Esophagus squamous epithelium (tissue), 5 donors: ENCODE results near the gene RYR3. TPM values are rescaled to one million over a fixed set of nuclear protein-coding genes. Genes with fewer than 3 reads are reported as not detected.

Experiments
- DNase-seq: peaks from one replicate; lab custom pipeline; 2025; lab: John Stamatoyannopoulos, UW
- H3K27ac ChIP-seq, 4 donors: fragments of 200-600 bp; sonication (generic); one replicate each; pipeline ENCODE4 v1.5.1; 2016 to 2019; ENCODE audit warnings: mild to moderate bottlenecking in 1 of 4
- H3K27me3 ChIP-seq, 4 donors: fragments of 200-600 bp; sonication (generic); 1 replicate in 3 of 4; 2 replicates in 1 of 4; pipeline versions ENCODE4 v1.5.1 to v1.6.0; 2017 to 2021; ENCODE audit warnings: antibody characterized with exemption in 1 of 4
- H3K36me3 ChIP-seq, 3 donors: fragments of 200-600 bp; sonication (generic); one replicate each; pipeline ENCODE4 v1.5.1; 2016 to 2019
- H3K4me1 ChIP-seq, 3 donors: fragments of 200-600 bp; sonication (generic); one replicate each; pipeline ENCODE4 v1.5.1; 2017 to 2019
- H3K4me3 ChIP-seq, 4 donors: fragments of 200-600 bp; sonication (generic); 1 replicate in 3 of 4; 2 replicates in 1 of 4; pipeline ENCODE4 v1.5.1; 2016 to 2019; ENCODE audit warnings: mild to moderate bottlenecking in 2 of 4, moderate library complexity in 1 of 4
- H3K9me3 ChIP-seq, 3 donors: fragments of 200-600 bp; sonication (generic); one replicate each; pipeline ENCODE4 v1.5.1; 2016 to 2019
- POLR2A ChIP-seq, 4 donors: fragments of 450-650 bp; IDR thresholded peaks; one replicate each; pipeline ENCODE4 v1.6.1; 2017; ENCODE audit warnings: antibody characterized with exemption in 4 of 4, mild to moderate bottlenecking in 4 of 4, moderate library complexity in 3 of 4
- WGBS, 2 donors: methylation state at CpG; one replicate each; pipeline ENCODE4 v1.1.5; 2018; 5-methylcytosine and 5-hydroxymethylcytosine counted together
- intact Hi-C: fragments of 100-400 bp; cut with DNase I; formaldehyde crosslinking; loops from one replicate; pipeline ENCODE4 v1.15.0; 2022
- total RNA-seq, 4 donors: library from RNA; depleted of rRNA; stranded (reverse); fragments of >200 nt; gene quantifications; one replicate each; pipeline ENCODE4 v1.1.0, GENCODE V29; 2016
- TF ChIP-seq, protein P1 (sequence below), 6 experiments: fragments of 450-650 bp in 4 of 6; fragments of 200-600 bp in 2 of 6; sonication (generic) in 2 of 6; IDR thresholded peaks; one replicate each; pipeline ENCODE4 v1.5.1; 2016 to 2019; ENCODE audit warnings: antibody characterized with exemption in 6 of 6, mild to moderate bottlenecking in 4 of 6, moderate library complexity in 4 of 6
- donor health status: DM: yes; HTN: yes; CAD: no.

Gene RYR3
- total RNA-seq, 4 donors from 2014 or later: 0.15 to 4.2 (median 0.43) TPM

DNA sequence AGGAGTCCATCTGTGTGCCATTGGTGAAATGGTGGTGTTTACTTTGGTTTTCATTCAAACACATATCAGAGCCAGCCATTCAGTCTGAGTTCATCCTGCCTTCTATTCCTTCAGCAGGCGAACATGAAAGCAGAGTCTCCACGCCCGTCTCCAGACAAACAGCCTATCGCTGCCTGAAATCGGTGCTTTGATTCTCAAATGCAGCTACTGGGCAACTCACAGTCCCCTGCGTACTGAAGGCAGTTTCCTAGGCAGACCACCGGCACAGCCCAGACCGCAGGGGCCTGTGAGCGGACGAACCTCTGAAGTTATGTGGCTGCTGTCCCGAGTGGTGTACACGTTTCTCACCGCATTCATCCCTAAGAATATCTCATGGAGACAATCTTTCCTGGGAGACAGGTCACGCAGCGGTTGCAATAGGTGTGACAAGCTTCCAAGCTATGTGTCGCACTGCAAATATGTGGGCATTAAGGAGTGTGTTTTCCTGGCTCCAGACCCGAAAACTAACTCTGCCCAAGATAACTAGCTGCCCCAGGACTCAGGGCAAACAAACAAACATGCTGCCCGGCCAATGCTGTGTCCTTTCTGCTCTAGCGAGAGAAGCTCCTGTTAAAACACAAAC, 16.9 kb upstream of the RYR3 start:
- Histone ChIP-seq H3K4me1 (peaks cover 0 to 17% (median 0%) of the 10 kb centered on the region in 3 donors), H3K9me3 (no peaks in the 10 kb centered on the region), H3K27ac (no peak overlapping the region), H3K4me3 (no peak overlapping the region), H3K27me3 (peaks cover 0 to 7% (median 0%) of the 10 kb centered on the region in 4 donors), H3K36me3 (no peaks in the 10 kb centered on the region)
- 37 to 56% methylated on average over 16 to 18 of the region's 19 CpGs for WGBS, 2 donors
- intact Hi-C loops: loop anchor here (5.0 kb wide), 1 partner anchor 383 kb away; no protein-coding TSS in a partner anchor
- TF ChIP-seq POLR2A (IDR thresholded peaks at IDR 0.05): no peak
- TF ChIP-seq, protein P1, sequence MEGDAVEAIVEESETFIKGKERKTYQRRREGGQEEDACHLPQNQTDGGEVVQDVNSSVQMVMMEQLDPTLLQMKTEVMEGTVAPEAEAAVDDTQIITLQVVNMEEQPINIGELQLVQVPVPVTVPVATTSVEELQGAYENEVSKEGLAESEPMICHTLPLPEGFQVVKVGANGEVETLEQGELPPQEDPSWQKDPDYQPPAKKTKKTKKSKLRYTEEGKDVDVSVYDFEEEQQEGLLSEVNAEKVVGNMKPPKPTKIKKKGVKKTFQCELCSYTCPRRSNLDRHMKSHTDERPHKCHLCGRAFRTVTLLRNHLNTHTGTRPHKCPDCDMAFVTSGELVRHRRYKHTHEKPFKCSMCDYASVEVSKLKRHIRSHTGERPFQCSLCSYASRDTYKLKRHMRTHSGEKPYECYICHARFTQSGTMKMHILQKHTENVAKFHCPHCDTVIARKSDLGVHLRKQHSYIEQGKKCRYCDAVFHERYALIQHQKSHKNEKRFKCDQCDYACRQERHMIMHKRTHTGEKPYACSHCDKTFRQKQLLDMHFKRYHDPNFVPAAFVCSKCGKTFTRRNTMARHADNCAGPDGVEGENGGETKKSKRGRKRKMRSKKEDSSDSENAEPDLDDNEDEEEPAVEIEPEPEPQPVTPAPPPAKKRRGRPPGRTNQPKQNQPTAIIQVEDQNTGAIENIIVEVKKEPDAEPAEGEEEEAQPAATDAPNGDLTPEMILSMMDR (IDR thresholded peaks at IDR 0.05): no peak
- DNase-seq: no peak

DNA sequence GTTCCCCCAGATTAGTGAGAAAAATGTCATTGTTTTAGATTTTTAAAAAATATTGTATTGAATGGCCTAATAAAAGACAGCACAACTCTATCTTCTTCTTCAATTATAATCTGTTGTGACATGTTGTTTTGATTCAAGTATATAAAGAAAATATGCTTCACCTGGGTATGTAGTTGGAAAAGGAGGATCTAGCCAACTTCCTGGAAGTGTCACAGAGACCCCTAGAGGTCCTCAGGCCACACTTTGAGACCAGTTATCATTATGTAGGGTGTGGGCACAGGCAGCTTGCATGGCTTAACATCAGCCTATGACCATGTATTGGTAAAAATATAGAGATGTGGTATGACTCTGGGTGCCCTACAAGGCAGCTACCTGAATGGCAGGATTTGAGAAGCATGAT, 14.7 kb upstream of the RYR3 start:
- H3K27ac ChIP-seq: no peak overlapping the region
- TF ChIP-seq, protein P1 (IDR thresholded peaks at IDR 0.05): no peak
- TF ChIP-seq POLR2A (IDR thresholded peaks at IDR 0.05): no peak
- no peak for DNase-seq
- H3K9me3 ChIP-seq: no peaks in the 10 kb centered on the region
- intact Hi-C loops: no loop called here
- peaks cover 0 to 10% (median 0%) of the 10 kb centered on the region in 4 donors for H3K27me3 ChIP-seq
- H3K36me3 ChIP-seq: no peaks in the 10 kb centered on the region
- peaks cover 0 to 17% (median 0%) of the 10 kb centered on the region in 3 donors for H3K4me1 ChIP-seq
- no peak overlapping the region for H3K4me3 ChIP-seq

DNA sequence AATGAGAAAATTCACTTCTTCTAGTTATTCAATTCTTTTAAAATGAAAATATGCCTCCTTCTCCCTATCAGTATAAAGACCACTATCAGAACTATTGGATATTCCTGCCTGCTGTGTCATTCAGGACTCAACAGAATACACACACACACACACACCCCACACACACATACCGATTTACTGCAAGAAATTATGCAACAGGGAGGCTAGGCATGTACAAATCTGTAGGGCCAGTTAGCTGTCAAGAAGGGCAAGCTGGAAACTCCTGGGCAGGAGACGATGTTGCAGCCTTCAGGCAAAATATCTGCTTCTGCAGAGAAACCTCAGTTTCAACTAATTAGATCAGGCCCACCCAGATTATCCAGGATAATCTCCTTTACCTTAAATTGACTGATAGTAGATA, 13.9 kb upstream of the RYR3 start:
- H3K27ac ChIP-seq: no peak overlapping the region
- TF ChIP-seq POLR2A (IDR thresholded peaks at IDR 0.05): no peak
- TF ChIP-seq, protein P1 (IDR thresholded peaks at IDR 0.05): no peak
- WGBS, 2 donors: 28 to 34% methylated on average over 2 of the region's 2 CpGs

DNA sequence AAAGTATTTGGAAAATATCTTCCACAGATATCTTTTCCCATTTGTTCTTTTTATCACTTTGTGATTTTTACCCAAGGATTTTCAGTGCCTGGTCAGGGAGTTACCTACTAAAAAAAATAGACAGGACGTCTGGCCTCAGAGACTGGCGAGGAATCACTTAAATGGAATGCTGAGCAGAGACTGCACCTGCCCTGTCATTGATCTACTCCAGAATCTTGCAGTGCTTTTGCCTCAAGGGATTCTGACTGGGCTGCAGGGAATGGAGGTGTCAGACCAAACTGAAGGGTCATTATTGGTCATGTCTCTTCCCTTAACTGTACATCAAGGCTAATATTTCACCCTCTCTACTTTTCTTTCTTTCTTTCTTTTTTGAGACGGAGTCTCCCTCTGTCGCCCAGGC, 12.1 kb upstream of the RYR3 start:
- TF ChIP-seq POLR2A (IDR thresholded peaks at IDR 0.05): no peak
- TF ChIP-seq, protein P1 (IDR thresholded peaks at IDR 0.05): no peak
- no peak overlapping the region for H3K4me3 ChIP-seq
- DNase-seq: no peak
- intact Hi-C loops: no loop called here
- H3K36me3 ChIP-seq: no peaks in the 10 kb centered on the region
- peaks cover 0 to 12% (median 0%) of the 10 kb centered on the region in 4 donors for H3K27me3 ChIP-seq
- H3K4me1 ChIP-seq: peaks cover 0 to 6% (median 0%) of the 10 kb centered on the region in 3 donors
- no peaks in the 10 kb centered on the region for H3K9me3 ChIP-seq
- no peak overlapping the region for H3K27ac ChIP-seq
- WGBS, 2 donors: 59 to 75% methylated on average over 4 of the region's 4 CpGs

More for the DNA sequence above, 13.9 kb upstream of the RYR3 start:
- Histone ChIP-seq H3K9me3 (no peaks in the 10 kb centered on the region), H3K4me1 (peaks cover 0 to 17% (median 0%) of the 10 kb centered on the region in 3 donors), H3K27me3 (peaks cover 0 to 14% (median 0%) of the 10 kb centered on the region in 4 donors), H3K36me3 (no peaks in the 10 kb centered on the region), H3K4me3 (no peak overlapping the region)
- no peak for DNase-seq
- intact Hi-C loops: no loop called here

DNA sequence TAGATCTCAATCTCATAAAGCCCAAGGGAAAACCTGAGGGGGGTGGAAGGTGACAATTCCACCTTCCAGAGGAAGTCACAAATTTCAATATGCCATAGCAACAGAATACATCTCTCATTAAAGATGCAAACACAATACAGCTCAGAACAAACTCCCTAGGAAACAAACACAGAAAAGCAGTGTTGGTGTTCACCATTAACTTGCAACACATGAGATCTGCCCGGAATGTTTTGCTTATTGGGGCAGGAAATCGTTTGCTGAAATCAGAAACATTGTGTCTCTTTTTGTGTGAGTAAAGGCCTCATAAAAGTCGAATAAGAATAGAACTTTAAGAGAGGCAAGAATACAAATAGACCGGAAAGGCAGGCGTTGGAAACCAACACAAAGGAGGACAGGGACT, 5.8 kb upstream of the RYR3 start:
- intact Hi-C loops: no loop called here
- no peaks in the 10 kb centered on the region for H3K36me3 ChIP-seq
- WGBS, 2 donors: 59 to 61% methylated on average over 5 of the region's 5 CpGs
- peaks cover 0 to 18% (median 0%) of the 10 kb centered on the region in 4 donors for H3K27me3 ChIP-seq
- H3K4me1 ChIP-seq: no peaks in the 10 kb centered on the region
- H3K9me3 ChIP-seq: no peaks in the 10 kb centered on the region
- no peak overlapping the region for H3K4me3 ChIP-seq
- DNase-seq: no peak
- no peak overlapping the region for H3K27ac ChIP-seq
- TF ChIP-seq POLR2A (IDR thresholded peaks at IDR 0.05): no peak
- TF ChIP-seq, protein P1 (IDR thresholded peaks at IDR 0.05): no peak
